NK-92 (cell line): ENCODE data around the gene SIRT2.
"Not testable (repeated sequence)": the region's sequence is repeated elsewhere in the genome, so short reads cannot be mapped to it uniquely, and the experiment has no call there.

Experiments used
- DNase-seq: peaks from one replicate; lab custom pipeline; 2025; ENCODE audit not compliant: unreplicated experiment; lab: John Stamatoyannopoulos, UW

The SIRT2 gene

DNA sequence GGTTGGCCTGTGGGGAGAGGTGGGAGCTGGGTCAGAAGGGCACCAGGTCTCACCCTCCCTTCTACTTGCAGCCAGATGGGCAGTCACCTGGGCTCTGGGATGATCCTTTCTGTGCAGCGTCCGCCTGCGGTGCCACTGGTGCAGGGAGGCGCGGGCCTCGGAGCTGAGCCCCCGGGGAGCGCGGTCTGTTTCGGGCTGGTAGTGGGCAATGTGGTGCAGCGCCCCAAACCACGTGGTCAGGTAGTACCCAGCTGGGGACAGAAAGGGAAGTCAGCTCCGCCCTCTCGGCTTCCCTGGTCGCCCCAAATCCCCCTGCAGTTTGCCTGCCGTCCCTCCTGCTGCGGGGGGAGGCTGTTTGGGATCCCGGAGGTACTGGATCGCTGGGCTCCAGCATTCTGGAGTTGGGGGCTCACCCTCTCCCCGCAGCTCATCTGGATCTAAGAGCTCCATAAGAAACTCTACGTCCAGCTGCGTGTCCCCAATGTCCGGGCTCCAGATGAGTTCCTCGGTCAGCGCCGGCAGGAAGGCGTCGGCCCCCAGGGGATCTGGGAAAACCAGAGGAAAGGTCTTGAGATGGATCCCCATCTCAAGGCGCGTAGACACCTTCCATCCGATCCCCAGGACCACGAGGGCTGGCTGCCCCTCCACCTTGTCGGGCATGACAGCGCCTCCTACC is 30.1 kb downstream of the SIRT2 start:
- DNase-seq = no peak

DNA sequence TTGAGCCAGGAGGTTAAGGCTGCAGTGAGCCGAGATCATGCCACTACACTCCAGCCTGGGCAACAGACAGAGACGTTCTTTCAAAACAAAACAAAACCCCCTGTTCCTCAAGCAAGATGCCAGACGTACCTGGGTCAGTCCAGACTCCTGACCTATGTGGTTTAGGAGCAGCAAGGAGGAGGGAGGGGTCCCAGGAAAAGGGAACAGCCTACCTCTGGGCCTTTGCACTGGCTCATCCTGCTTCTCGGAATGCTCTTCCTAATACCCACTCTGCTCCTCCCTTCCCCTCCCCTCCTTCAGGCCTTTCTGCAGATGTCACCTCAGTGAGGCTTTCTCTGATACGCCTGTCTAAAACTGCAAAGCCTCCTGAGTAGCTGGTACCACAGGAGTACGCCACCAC is 30.9 kb downstream of the SIRT2 start:
- DNase-seq = no peak

DNA sequence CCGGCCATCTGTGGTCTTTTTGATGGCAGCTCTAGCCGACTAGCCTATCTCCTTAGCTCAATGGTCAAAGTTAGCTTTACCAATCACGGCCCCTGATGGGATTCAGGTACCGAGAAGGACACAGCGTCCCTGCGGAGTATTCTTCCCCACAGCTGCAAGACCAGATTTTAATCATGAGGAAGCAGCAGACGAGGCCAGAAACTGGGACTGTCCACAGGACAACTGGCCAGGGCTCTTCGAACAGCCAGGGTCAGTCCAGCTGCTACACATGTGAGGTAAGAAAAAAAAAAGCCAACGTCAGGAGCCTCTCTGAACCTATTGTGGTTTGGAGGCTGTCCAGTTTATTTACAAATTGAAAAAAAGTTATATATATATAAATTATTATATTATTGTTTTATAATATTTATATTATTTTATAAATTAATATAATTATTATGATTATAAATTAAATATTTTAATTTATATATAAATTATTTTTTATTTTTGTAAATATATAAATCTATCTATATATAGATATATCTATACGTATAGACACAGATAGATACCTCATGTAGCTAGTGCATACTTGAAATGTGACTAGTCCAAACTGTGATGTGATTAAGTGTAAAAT is 32.1 kb downstream of the SIRT2 start:
- no peak for DNase-seq

DNA sequence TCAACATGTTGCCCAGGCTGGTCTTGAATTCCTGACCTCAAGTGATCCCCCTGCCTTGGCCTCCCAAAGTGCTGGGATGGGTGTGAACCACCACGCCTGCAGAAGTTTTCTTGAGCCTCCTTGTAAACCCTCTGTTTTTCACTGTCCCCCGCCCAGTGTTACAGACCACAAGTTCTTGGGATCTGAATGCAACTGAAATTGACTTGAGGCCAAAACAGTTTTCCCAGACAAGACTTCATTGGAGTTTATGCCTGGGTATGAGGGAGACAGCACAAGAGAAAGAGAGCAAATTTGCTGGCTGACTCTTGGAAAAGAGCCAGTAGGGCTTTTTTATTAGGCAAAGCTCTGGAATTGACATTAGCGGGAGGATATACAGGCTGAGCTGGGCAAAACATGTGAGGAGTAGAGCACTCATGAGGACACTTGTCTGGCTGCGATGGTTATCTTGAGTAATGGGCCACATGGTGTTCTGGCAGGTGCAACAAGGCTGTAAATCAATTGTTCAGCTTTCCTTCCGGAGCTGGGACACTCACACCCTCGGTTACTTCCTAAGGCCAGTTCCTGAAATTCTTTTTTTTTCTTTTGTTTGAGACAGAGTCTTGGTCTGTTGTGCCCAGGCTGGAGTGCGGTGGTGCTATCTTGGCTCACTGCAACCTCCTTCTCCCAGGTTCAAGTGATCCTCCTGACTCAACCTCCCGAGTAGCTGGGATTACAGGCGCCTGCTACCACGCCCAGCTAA is 36.9 kb downstream of the SIRT2 start:
- no peak for DNase-seq

DNA sequence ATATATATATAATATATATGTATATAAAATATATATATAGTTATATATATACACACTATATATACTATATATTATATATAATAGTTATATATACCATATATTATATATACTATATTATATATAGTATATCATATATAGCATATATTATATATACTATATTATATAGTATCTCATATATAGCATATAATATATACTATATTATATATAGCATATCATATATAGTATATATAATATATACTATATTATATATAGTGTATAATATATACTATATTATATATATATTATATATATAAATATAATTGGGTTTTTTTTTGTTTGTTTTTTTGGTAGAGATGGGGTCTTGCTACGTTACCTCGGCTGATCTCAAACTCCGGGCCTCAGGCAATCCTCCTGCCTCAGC is 38.0 kb downstream of the SIRT2 start:
- DNase-seq = no peak

DNA sequence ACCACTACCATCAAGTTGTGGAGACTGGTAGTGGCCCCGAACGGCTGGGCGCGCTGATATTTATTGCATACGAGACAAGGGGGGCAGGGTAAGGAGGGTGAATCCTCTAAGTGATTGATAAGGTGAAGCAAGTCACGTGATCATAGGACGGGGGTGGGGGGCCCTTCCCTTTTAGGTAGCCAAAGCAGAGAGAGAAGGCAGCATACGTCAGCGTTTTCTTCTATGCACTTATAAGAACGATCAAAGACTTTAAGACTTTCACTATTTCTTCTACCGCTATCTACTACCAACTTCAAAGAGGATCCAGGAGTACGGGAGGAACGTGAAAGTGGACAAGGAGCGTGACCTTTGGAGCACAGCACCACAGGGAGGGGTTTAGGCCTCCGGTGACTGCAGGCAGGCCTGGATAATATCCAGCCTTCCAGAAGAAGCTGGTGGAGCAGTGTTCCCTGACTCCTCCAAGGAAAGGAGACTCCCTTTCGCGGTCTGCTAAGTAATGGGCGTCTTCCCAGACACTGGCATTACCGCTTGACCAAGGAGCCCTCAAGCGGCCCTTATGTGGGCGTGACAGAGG is 39.7 kb downstream of the SIRT2 start:
- DNase-seq = not testable (repeated sequence)

DNA sequence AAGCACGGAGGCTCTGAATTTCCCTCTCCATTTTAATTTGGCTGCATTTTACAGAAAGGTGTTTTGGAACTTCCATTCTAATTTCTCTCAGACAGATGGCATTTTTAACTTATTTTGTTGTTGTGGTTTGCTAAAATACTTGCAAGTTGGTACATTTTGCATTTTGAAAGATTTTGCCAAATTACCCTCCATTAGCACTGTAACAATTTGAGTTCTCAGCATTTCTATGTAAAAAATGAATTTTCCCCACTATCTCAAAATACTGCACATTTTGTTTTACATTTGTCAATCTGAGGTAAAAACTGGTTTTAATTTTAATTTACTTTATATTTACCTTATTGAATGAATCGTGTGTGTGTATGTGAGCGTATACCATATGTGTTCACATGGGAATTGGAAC is 42.6 kb downstream of the SIRT2 start:
- DNase-seq = no peak

DNA sequence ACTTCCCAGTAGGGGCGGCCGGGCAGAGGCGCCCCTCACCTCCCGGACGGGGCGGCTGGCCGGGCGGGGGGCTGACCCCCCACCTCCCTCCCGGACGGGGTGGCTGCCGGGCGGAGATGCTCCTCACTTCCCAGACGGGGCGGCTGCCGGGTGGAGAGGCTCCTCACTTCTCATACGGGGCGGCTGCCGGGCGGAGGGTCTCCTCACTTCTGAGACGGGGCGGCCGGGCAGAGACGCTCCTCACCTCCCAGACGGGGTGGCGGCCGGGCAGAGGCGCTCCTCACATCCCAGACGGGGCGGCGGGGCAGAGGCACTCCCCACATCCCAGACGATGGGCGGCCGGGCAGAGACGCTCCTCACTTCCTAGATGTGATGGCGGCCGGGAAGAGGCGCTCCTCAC is 43.7 kb downstream of the SIRT2 start:
- not testable (repeated sequence) for DNase-seq

DNA sequence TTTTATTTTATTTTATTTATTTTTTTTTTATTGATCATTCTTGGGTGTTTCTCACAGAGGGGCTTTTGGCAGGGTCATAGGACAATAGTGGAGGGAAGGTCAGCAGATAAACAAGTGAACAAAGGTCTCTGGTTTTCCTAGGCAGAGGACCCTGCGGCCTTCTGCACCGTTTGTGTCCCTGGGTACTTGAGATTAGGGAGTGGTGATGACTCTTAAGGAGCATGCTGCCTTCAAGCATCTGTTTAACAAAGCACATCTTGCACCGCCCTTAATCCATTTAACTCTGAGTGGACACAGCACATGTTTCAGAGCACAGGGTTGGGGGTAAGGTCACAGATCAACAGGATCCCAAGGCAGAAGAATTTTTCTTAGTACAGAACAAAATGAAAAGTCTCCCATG is 44.5 kb downstream of the SIRT2 start:
- not testable (repeated sequence) for DNase-seq

DNA sequence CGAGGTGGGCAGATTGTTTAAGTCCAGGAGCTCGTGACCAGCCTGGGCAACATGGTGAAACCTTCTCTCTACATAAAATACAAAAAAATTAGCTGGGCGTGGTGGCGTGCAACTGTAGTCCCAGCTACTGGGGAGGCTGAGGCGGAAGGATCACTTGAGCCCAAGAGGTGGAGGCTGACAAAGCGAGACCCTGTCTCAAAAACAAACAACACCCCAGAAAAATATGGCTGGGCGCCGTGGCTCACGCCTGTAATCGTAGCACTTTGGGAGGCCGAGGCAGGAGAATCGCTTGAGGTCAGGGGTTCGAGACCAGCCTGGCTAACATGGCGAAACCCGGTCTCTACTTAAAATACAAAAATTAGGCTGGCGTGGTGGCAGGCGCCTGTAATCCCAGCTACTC is 46.2 kb downstream of the SIRT2 start:
- no peak for DNase-seq

DNA sequence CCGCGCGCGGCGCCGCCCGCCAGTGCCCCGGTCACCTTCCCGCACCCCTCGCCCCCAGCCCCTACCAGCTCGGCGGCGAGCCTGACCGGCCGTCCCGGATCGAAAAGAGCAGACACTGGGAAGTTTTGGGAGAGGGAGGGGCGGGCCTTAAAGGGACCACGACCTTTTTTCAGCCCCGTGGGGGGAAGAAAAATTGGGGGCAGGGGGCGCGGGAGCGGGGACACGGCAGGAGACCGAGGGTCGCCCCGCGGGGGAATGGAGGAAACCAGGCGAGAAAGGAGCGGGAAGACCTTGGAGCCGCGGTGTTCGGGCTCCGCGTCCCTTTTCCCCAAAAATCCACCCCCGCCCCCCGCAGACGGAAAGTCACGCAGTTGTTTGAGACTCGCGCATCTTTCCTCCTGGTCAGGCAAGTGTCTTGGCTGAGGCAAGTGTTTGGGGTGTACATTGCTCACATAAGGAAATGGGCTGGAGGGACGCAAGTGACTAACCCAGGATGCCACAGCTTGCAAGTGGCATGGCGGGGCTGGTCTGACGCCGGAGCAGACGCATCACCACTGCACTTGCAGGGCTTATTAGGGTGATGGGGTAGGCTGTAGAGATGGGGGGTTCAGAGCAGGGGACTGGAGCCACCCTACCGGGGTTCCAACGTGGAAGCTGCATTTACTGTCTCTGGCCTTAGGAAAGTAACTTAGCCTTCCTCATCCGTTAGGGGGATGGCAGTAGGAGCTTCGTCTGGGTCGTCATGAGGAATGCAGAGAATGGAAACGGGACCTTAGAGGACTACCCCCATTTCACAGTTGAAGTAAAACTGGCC is 47.0 kb downstream of the SIRT2 start:
- no peak for DNase-seq

DNA sequence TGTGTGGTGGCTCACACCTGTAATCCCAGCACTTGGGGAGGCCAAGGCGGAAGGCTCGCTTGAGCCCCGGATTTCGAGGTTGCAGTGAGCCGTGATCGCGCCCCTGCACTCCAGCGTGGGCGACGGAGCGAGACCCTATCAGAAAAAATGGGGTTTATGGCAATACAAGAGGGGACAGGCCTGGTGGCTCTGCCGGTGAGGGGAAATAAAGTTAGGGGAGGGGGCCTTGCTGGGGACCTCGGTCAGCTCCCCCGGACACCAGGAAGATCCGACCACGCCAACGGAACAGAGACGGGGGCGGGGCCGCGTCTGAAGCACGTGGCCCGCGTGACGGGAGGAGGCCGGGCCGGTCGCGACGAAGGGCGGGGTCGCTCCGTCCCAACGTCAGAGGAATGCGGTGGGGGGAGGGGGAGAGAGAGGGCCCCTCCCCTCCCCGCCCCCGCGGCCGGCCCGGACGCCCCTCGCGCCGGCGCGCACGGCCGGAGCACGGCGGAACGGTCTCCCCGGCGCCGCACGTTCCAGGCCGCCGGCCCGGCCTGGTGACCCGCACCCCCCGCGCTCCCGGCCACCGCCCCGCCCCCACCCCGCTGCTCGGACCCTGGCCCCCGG is 47.7 kb downstream of the SIRT2 start:
- peak; percentile 30 for DNase-seq

DNA sequence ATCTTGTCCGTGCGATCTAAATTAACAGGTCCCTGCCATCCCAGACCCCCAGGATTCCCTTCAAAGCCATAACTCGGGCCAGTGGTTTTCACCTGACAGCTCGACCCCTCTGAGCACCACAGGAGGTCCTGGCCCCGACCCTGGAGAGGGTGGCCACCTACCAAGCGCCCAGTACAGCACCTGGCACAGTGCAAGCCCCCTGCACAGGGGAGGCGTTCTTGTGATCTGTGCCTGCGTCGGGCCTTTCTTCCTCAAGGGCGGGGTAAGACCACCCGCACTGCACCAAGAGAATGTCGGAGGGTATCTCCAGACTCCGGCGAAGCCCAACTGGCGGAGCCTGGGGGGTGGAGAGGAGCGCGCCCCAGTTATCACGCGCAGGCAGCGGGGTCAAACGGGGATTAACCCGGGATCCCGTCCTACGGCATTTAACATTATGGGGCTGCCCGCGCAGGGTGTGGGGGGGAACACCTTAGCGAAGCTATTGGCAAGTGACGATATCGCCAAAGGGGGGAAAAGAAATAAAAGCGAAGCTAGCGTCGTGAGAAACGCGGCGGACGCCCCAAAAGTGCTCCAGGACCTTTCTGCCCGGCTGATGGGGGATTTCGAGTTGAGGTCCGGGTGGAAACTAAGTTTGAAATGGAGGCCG is 48.3 kb downstream of the SIRT2 start:
- DNase-seq = no peak

DNA sequence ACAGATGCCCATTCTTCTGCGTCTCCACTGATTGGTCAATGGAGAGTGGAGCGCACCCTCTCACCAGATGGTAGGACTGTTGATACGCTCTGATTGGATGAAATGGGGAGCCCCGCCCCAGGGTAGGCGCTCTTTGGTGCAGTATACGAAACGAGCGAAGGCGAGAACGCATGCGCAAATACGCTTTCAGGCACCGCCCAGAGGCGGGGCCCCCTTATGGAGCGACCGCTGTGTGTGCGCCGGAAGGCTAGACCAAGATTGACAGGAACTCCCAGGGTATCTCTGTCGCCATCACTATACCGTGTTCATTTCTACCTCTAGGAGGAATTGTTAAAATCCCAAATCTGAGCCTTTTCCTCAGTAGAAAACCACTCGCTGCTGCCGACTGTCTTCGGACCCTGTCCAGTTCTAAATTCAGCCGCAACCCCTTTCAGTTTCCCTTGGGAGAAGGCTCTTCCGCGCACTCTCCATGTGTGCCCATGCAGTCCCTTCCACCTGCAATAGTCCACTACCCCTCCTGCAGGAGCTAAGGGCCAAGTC is 48.9 kb downstream of the SIRT2 start:
- DNase-seq = peak; percentile 100

DNA sequence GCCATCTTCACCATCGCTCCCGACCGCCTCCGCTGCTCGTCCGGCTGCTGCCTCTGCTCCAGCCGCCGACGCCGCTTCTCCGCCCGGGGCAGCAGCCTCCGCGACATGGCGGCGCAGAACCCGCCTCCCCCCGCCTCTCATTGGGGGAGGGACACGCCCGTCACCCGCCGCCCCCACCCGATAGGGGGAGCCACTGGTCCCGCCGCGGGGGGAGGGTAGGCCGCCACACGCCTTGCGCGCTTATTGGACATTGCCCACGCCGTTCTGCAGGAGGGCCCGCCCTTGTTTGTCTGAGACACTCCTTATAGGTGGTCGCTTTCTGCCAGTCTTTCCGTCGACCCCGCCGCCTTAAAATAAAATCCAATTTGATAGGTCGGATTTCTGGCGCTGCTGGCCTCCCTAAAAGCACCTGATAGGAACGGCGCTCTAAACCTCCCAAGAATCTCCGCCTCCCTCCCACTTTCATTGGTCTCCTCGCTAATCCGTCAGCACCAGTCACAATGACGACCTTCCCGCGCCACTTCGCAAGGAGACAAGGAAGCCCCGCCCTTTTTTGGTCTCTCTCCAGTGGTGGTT is 49.5 kb downstream of the SIRT2 start, which contains the start of gene HNRNPL:
Gene HNRNPL (minus strand): TSS at position 127 of the 576 bp plus-strand sequence. CDS start 20 bp downstream, at position 107.
- peak; percentile 100 for DNase-seq

DNA sequence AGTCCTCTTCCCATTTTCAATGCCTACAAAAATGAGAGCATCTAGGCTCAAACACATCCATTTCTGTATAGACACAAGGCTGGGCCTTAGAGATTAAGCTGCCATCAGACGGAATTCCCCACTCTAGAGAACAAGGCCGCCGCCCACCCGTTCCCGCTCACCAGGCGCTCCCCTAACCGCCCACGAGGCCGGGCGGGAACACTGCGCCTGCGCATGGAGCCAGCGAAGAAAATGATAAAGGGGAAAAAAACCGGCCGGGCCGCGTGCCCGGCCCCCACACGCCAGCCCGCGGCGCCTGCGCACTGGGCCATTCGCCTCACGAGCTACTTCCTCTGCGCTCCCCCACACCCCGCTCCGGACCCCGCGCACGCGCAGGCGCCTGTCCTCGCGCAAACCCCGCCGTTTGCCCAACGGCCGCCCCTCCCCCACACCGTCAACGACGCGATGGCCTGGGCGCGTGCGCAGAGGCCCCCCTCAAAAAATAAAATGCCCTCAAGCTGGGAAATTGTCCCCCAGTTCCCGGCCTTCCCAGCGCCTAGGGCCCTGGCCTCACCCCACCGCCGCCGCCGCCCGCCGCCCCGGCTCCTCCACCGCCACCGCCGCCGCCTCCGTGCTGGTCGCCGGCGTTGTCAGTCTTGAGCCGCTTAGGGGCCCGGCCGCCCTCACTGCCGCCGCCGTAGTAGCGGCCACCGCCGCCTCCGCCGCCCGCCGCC is 50.1 kb downstream of the SIRT2 start:
- peak; percentile 81 for DNase-seq

DNA sequence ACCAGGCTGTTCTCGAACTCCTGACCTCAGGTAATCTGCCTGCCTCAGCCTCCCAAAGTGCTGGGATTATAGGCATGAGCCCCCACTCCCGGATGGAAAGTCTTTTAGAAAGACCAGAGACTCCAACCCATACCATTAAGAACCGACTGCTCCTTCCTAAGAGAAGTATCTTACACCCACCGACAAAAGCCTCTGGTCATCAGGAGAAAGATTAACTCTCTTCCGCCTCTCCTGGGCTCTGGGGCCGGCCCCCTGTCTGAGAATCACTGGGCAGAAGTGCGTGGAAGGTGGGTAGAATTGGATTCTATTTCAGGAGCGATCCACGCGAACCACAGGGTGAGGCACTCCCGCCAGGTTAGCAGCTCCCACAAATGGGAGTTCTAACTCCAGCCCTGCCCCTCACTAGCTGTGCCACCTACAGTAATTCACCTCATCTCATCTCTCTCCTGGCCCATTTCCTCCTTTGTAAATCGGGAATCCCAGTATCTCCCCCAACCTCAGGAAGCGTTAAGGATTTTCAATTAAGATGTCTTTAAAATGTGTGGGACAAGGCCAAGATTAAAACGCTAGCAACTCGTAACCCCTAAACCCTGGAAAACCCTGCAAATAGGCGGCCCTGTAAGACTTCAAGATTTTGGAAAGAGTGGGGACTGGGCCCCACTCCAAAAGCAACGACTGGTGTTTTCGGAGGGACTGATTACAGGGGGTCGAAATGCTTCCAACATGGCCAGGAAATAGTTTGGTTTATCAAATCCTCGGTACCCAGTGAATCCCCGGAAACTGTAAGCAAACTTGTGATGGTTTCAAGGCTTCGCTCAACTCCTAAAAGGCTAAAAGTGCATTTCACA is 50.9 kb downstream of the SIRT2 start:
- no peak for DNase-seq

DNA sequence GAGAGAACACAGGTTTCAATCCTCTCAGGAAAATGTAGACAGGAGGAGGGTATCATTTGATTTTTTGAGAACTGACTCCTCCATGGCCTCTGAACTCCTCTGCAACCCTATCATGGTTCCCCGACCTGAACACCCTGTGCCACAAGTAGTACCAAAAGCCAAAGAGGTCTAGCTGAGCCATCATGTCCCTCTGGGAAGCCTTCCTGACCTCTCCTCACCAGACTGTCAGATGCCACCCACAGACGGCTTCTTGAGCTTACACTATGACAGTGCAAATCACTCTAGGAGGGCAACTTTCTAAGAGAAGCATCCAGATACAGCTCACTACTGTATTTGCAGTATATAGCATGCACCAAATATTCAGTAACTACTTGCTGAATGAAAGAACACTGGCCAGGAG is 53.3 kb downstream of the SIRT2 start:
- DNase-seq = no peak
